Posterior cingulate gyrus (tissue), 11 donors: Measurements from ENCODE around the gene MYL6.
"Not testable (repeated sequence)": the region's sequence is repeated elsewhere in the genome, so short reads cannot be mapped to it uniquely, and the experiment has no call there.

ENCODE experiments used
- DNase-seq, 10 donors: peaks; one replicate each; pipeline versions ENCODE4 v3.0.0 to v3.0.0-alpha.2; 2020 to 2021; ENCODE audit warnings: mixed read lengths in 3 of 10
- intact Hi-C: fragments of 100-400 bp; cut with DNase I; formaldehyde crosslinking; loops from one replicate; pipeline ENCODE4 v1.15.1; 2023

Gene MYL6

DNA sequence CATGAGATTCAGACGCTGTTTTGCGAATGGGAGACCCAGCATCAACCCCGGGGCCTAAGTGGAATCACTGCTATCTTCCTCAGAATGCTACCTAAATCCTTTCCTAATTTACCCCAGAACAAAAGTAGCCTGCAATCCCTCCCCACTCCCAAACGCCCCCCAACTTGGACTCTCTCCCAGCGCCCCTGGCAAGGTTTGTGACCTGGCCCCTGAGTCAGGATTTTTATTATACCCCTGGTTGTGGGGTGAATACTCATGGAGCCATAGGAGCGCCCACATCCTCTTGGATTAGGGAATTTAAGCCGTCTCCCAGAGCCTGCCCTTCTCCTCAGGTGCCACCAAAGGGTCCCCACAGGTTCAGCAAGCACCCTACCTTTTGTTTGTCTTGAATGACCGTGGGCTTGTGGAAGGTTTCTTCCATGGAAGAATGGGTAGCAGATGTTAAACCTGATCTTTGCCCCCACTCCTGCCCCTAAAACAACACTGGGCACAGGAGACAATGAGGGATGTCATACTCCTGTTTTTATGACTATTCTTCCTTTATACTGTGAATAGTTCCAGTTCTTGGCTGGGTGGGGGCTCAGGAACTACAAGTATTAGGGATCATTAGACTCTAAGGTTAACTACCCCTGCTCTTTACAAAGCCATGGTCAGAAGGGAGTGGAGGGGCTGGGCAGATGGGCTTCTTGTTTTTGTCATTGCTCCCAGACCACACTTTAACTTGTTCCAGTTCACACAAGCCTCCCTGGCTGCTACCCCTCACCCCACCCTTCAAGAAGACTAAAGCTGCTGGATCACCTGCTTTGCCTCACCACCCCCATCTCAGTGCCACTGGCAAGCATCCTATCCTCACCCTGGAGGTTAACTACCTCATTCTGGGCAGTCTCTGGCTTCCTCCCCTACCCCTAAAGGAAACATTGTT is 5.1 kb upstream of the MYL6 start:
- DNase-seq: peak in 1 of 10 donors; percentile 60
- intact Hi-C loops: loop anchor here (5.0 kb wide), 1 partner anchor 36 kb away; the partner anchor contains the start of genes RPL41 and ZC3H10

DNA sequence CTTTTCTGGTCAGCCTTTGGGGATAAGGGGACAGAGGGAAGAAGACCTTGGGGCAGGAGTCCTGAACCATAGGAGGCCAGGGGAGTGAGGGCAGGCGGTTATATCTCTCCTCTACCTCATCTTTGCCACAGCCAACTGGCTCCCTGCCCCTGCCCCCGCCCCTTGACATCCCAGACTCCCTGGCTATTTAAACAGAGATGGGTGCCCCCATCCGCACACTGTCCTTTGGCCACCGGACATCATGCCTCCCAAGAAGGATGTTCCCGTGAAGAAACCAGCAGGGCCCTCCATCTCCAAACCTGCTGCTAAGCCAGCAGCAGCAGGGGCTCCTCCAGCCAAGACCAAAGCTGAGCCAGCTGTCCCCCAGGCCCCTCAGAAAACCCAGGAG is 4.5 kb upstream of the MYL6 start:
- DNase-seq: peak in 1 of 10 donors; percentile 59
- intact Hi-C loops: loop anchor here (5.0 kb wide), 1 partner anchor 36 kb away; the partner anchor contains the start of genes RPL41 and ZC3H10

DNA sequence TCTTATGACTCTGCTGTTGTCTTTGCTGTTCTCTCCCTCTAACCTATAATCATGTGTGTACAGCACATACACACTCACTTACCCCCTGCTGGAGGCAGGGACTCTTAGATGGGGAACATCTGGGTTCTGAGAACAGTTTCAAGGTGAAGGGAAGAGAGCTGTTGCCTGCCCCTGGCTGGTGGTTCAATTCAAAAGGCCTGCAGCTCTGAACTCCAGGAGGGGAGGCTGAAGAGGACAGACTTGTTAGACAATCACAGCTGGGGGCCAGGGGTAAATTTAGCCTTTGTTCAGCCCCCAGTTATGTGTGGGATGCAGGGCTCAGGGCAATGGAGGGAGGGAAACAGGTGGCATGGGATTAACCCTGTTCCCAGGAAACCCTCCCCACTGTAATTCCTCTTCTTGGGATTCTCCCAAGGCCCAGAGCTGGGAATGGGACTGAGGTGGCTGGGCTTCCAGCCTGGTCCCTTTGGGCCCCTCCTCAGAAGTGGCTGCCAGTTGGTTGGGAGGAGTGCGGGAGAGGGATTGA is 3.9 kb upstream of the MYL6 start:
- peak in 1 of 10 donors; percentile 17 for DNase-seq
- intact Hi-C loops: loop anchor here (5.0 kb wide), 1 partner anchor 37 kb away; the partner anchor contains the start of genes RPL41 and ZC3H10

DNA sequence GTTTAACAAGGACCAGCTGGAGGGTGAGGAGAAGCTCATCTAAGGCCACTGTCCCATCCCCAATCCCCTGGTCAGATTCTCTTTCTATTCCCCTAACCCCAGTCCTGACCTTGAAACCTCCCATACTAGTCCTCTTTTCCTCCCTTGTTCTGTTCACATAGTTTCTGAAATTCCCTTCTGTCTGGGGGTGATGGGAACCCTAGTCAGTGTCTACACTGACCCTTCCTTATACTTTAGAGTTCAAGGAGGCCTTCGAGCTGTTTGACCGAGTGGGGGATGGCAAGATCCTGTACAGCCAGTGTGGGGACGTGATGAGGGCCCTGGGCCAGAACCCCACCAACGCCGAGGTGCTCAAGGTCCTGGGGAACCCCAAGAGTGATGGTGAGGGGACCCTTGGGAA is 3.3 kb upstream of the MYL6 start:
- intact Hi-C loops: loop anchor here (5.0 kb wide), 1 partner anchor 38 kb away; the partner anchor contains the start of genes RPL41 and ZC3H10
- peak in 1 of 10 donors; percentile 24 for DNase-seq

DNA sequence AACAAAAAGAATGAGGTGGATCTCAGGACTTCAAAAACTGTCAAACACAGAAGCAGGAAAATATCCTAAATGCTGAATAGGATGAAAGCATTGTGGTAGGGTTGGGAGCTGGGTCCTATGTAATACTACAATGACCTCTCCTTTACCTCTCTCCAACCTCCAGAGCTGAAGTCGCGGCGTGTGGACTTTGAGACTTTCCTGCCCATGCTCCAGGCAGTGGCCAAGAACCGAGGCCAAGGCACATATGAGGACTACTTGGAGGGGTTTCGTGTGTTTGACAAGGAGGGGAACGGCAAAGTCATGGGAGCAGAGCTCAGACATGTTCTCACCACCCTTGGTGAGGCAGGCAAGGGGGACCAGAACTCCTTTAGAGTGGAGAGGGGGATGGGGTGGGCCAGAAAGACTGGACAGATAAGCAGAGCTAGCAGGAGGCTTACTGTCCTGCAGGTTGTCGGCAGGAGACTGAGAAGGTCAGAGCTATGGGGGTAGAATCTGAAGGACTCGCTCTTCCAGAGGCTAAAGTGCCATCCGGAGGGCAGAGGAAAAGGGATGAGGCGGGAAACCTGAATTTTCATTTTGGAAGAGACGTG is 2.8 kb upstream of the MYL6 start:
- peak in 1 of 10 donors; percentile 20 for DNase-seq

DNA sequence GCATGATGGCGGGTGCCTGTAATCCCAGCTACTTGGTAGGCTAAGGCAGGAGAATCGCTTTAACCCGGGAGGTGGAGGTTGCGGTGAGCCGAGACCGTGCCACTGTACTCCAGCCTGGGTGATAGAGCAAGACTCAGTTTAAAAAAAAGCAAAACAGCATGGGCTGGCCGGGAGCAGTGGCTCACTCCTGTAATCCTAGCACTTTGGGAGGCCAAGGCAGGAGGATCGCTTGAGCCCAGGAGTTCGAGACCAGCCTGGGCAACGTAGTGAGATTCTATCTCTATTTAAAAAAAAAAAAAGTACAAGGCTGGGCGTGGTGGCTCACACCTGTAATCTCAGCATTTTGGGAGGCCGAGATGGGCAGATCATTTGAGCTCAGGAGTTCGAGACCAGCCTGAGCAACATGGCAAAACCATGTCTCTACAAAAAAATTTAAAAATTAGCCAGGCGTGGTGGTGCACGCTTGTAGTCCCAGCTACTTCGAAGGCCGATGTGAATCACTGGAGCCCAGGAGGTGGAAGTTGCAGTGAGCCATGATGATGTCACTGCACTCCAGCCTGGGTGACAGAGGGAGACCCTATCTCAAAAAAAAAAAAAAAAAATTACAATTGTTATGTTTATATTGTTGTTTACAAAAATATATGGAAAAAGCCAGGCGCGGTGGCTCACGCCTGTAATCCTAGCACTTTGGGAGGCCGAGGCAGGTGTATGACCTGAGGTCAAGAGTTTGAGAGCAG is 1.5 kb upstream of the MYL6 start:
- intact Hi-C loops, DNase-seq: not testable (repeated sequence)

More for the DNA sequence above, 2.8 kb upstream of the MYL6 start:
- intact Hi-C loops: no loop called here

DNA sequence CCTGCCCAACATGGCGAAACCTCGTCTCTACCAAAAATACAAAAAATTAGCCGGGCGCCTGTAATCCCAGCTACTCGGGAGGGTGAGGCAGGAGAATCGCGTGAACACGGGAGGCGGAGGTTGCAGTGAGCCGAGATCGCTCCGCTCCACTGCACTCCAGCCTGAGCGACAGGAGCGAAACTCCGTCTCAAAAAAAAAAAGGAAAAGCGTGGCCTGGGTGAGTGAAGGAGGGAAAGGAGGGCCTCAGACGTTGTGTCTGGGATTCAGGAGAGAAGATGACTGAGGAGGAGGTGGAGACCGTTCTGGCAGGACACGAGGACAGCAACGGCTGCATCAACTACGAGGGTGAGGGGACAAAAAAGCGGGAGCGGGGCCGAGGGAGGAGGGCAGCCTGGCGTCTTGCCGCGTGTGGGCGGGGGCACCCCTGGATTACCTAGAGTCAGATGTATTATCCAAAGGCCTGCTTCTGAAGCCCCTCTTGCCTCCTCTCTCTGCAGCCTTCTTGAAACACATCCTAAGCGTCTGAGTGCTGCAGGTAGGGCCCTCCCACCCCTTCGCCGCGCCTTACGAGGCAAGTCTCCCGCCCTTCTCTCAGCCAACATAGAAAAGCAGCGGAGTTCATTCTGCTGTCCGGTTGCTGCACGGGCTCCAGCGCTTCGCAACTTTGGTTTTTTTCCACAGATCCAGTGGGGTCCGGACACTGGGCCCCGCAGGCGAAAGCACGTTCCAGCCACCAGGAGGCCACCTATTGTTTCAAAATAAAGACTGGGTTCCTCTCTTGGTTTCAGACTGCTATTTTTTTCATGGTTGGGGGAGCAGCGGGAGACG is 744 bp upstream of the MYL6 start:
- intact Hi-C loops: loop anchor here (2.0 kb wide), 1 partner anchor 31 kb away; no protein-coding TSS in a partner anchor
- DNase-seq: peak in 8 of 10 donors; percentile 29 to 92 (median 48)

DNA sequence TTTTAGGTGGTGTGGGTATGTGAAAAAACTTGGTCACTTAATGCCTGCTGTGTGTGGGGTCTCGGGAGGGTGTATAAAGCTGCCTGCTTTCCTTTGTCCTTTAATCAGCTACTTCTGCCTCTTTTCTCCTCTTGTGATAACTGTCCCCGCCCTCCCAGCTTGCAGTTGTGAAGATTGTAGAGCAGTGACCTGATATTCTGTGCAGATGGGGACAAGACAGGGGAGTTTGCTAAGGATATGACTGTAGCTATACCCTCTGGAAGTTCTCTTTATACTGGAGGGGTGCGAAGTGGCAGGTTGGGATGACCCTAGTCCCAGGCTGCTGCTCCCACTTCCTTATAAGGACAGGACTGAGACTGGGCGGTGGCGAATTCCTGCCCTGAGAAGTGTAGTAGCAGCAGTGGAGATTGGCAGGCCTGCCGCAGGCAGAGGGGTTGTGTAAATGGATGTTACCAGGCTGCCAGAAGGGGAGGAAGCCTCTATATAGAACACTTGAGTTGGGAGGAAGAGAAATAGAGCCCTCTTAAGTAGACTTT is 835 bp downstream of the MYL6 start:
- peak in 6 of 10 donors; percentile 38 to 91 (median 62) for DNase-seq
- intact Hi-C loops: loop anchor here (2.0 kb wide), 1 partner anchor 32 kb away; no protein-coding TSS in a partner anchor

DNA sequence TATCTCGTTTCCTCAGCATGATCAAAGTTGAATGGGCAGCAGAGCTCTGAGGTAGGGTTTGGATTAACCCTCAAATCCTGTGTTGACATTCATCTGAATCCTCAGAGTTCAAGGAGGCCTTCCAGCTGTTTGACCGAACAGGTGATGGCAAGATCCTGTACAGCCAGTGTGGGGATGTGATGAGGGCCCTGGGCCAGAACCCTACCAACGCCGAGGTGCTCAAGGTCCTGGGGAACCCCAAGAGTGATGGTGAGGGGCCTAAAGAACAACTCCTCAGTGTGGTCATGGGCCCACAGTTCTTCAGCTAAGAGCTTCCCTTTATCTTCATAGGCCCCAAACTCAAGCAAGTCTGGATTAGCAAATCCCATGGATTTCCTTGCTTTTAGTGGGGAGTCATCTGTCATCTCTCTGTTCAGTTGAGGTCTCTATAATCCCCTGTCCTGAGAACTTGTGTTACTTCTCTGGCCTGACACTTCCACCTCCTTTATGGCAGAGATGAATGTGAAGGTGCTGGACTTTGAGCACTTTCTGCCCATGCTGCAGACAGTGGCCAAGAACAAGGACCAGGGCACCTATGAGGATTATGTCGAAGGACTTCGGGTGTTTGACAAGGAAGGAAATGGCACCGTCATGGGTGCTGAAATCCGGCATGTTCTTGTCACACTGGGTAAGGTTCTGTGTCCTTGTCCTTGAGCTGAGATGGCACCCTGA is 1.5 kb downstream of the MYL6 start:
- DNase-seq: no peak
- intact Hi-C loops: loop anchor here (2.0 kb wide), 1 partner anchor 33 kb away; no protein-coding TSS in a partner anchor

DNA sequence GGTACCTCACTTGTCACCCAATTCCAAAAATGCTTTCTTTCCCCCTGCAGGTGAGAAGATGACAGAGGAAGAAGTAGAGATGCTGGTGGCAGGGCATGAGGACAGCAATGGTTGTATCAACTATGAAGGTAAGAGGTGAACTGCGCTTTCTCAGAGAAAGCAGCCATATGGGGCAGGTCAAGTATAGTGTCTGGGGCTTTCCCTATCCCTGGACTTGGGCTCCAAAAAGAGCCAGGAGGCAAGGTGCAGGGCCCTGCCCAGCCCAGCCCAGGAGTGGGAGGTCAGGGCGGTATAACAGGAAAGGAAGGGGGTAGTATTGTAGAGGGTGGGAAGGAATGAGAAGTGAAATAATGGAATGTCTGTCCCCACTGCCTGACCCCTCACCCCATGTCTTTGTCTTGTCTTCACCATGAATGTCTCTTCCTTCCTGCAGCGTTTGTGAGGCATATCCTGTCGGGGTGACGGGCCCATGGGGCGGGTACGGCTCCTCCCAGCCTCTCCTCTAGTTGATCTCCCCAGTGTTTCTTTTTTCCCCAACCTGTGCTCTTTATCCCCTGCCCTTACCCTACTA is 2.1 kb downstream of the MYL6 start:
- intact Hi-C loops: no loop called here
- DNase-seq: no peak

DNA sequence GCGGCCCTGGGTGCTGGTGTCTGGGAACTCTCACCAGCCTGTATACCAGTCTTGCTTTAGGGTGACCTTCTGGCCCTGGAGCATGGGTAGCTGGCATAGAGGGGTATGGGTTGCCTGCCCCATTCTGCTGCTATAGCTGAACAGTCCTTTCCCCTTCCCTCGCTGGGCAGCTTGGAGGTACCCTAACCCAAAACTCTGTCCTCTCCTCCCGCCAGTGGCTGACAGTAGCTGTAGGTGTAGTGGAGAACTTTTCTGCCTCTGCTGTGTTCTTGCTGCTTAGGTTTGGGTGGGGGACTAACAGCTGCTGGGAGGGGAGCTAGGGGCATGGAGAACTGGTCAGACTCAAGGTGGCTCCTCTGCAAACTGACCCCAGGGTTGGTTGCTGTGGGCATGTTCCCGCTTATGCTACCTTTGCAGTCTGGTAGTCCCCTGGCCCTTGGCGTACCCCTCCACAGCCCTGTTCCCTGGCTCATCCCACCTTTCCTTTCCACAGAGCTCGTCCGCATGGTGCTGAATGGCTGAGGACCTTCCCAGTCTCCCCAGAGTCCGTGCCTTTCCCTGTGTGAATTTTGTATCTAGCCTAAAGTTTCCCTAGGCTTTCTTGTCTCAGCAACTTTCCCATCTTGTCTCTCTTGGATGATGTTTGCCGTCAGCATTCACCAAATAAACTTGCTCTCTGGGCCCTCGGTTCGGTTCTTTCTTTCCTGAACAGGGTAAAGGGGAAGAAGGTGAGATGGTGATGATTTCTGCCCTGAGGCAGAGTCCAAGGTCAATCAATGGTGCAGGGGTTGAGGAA is 2.9 kb downstream of the MYL6 start:
- no peak for DNase-seq
- intact Hi-C loops: no loop called here

DNA sequence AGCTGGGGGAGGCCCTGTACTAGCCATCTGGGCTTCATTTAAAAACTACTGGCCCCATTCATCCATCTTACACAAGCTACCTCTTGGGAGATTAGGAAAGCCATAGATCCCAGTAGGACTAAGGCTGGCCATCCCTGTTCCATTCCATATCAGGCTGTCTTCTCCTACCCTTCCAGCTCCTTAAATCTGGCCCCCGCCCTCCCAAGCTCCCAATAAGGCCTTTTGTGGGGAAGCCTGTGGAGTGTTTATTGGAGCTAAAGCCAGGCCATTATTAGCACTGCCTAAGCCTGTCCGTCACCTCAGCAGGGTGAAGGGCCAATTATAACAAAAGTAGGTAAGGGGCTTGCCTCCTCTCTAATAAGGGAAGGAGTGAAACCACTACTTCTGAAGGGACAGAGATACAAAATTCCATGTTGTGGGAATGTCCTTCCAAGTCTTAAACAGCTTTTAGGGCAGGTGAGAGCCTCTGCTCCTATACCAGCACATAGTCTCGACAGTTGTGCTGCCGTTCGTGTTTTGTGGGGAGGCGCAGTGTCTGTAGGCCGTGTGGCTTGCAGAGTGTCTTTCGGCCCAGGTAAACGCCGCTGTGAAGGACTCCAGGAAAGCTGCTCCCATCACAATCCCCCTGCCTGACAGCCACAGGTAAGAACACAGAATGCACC is 3.7 kb downstream of the MYL6 start:
- intact Hi-C loops: no loop called here
- DNase-seq: no peak

DNA sequence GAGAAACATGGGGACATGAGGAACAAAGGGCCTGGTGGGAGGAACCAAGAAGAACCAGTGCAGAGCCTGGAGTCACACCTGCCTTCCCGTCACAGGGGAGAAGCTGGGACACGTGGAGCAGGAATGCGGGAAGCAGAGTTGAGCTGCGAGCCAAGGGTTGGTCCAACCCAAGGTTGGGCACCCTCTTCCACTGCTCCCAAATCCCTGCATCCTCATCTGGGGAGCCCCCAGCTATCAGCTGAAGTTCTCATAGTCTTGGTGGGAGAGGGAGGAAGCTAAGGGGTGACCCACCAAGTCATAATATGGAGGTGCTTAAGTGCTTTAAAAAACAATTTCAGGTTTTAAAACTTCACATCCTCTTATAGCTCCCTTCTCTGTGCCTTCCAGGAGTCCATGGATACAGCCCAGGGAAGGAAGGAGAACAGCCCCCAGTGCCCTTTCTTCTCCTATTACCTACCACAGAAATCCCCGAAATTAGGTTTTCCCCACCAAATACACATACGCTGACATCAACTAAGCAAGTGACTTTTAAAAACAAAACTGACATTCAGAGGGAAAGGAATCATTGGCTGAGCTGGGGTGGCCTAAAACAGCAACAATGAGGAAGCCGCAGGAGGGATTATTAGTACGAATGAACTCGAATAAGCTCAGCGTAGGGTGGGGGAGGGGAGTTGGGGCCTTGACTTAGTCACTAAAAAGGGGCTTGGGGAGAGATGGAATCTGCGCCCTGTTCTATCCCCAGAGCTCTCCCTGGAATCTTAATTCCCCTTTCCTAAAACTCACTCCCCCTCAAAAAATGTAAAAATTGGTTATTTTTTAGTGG is 4.5 kb downstream of the MYL6 start:
- no peak for DNase-seq
- intact Hi-C loops: no loop called here

DNA sequence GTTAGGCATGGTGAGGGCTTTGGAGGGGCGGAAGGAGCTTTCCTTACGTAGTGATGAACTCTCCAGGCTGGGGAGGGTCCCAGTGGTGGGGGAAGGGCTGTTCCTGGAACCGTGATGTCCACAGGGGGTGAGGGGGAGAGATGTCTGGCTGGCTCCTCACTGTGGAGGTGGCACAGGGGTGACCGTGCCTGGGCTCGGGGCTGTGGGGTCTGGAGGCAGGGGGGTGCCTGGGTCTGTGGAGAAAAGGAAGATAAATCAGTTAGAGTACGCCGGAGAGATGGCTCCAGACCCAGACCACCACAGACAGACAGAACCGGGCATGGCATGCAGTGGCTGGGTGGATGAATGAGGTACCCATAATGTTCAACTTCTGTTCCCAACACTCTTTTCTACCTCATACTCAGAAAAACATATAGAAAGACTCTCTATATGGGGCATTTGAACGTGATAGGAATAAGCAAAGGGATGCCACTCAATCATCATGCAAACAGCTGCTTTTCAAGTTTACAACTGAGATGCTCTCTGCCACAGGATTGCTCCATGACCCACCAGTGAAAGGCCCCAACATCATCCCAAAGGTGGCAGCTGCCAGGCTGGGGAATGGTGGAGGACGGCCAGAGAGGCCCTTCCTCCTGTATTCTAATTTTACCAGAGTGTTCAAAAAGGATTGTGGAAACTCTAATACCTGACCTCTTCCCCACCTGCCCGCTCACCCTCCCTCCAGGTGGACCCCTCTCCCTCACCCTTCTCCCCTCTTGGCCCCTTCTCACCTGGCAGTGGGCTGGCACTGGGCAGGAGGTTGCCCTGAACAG is 5.6 kb downstream of the MYL6 start:
- DNase-seq: no peak
- intact Hi-C loops: no loop called here

DNA sequence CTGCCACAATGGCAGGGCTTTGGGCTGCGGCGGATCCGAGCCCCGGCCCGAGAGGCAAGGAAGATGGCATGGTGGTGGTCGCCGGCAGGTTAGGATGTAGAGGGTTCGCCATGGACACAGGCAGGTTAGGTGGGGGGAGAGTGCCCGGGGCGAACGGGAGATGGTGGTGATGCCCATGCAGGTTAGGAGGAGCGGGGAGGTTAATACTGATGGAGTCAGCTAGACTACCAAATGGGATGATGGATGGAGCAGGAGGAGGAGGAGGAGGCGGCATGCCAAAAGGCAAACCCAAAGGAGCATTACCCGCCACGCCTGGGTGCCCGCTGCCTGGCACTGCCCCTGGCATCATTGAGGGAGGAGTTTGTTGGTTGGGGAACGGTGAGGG is 6.2 kb downstream of the MYL6 start:
- DNase-seq: no peak
- intact Hi-C loops: no loop called here
